Mesenchymal stem cell (in vitro differentiated cells and primary cell): ENCODE data around the gene ARPC2.

Experiments
- DNase-seq: peaks from one replicate; pipeline ENCODE4 v3.0.0-alpha.2; 2013
- H2AFZ ChIP-seq: one replicate; pipeline ENCODE4 v1.6.1; 2013; ENCODE audit warnings: low read depth, mild to moderate bottlenecking, control low read depth, inconsistent platforms, low read length, moderate library complexity
- H2AK5ac ChIP-seq: 2 replicates; pipeline ENCODE4 v1.6.1; 2013; ENCODE audit warnings: low read length, moderate library complexity, mild to moderate bottlenecking, inconsistent platforms; ENCODE audit not compliant: severe bottlenecking
- H2BK120ac ChIP-seq: one replicate; pipeline ENCODE4 v1.6.1; 2013; ENCODE audit warnings: low read depth, mild to moderate bottlenecking, inconsistent platforms, low read length, moderate library complexity
- H2BK12ac ChIP-seq, 2 experiments: one replicate each; pipeline ENCODE4 v1.6.1; 2013; ENCODE audit warnings: inconsistent platforms in 2 of 2, low read length in 2 of 2, mild to moderate bottlenecking in 2 of 2, moderate library complexity in 2 of 2, control low read depth in 1 of 2
- H2BK15ac ChIP-seq: one replicate; pipeline ENCODE4 v1.6.1; 2013; ENCODE audit warnings: mild to moderate bottlenecking, low read depth, inconsistent platforms; ENCODE audit not compliant: poor library complexity, severe bottlenecking
- H2BK5ac ChIP-seq: 2 replicates; pipeline ENCODE4 v1.6.1; 2013; ENCODE audit warnings: low read depth, mild to moderate bottlenecking, low read length, control low read depth, inconsistent platforms; ENCODE audit not compliant: poor library complexity, severe bottlenecking
- H3K14ac ChIP-seq, 2 experiments: one replicate each; pipeline ENCODE4 v1.6.1; 2013; ENCODE audit warnings: inconsistent platforms in 2 of 2, low read length in 2 of 2, control low read depth in 1 of 2, mild to moderate bottlenecking in 1 of 2, moderate library complexity in 1 of 2
- H3K18ac ChIP-seq, 2 experiments: one replicate each; pipeline ENCODE4 v1.6.1; 2013; ENCODE audit warnings: inconsistent platforms in 2 of 2, low read length in 2 of 2, control low read depth in 1 of 2, low read depth in 1 of 2, mild to moderate bottlenecking in 1 of 2
- H3K23ac ChIP-seq, 2 experiments: one replicate each; pipeline ENCODE4 v1.6.1; 2013; ENCODE audit warnings: inconsistent platforms in 2 of 2, low read length in 2 of 2, mild to moderate bottlenecking in 2 of 2, moderate library complexity in 2 of 2, control low read depth in 1 of 2
- H3K27ac ChIP-seq: 2 replicates; pipeline ENCODE4 v1.5.1; 2013; ENCODE audit warnings: mild to moderate bottlenecking, moderate library complexity, low read length, control low read depth, inconsistent platforms; ENCODE audit not compliant: poor library complexity, severe bottlenecking
- H3K27me3 ChIP-seq, 2 experiments: 2 replicates each; pipeline versions ENCODE4 v1.6.1 to v1.7.0; 2013; ENCODE audit warnings: low read length in 2 of 2, mild to moderate bottlenecking in 2 of 2, moderate library complexity in 2 of 2, control low read depth in 1 of 2, inconsistent platforms in 1 of 2; ENCODE audit not compliant: control insufficient read depth in 1 of 2, insufficient read depth in 1 of 2
- H3K36me3 ChIP-seq, 2 experiments: 2 replicates each; pipeline versions ENCODE4 v1.6.1 to v1.7.0; 2013; ENCODE audit warnings: low read length in 2 of 2, control low read depth in 1 of 2, inconsistent platforms in 1 of 2, low read depth in 1 of 2, mild to moderate bottlenecking in 1 of 2; ENCODE audit not compliant: insufficient read depth in 2 of 2, control insufficient read depth in 1 of 2
- H3K4ac ChIP-seq, 2 experiments: one replicate each; pipeline ENCODE4 v1.6.1; 2013; ENCODE audit warnings: inconsistent platforms in 2 of 2, low read length in 2 of 2, mild to moderate bottlenecking in 2 of 2, moderate library complexity in 2 of 2, control low read depth in 1 of 2, low read depth in 1 of 2
- H3K4me1 ChIP-seq: 2 replicates; pipeline ENCODE4 v1.6.1; 2013; ENCODE audit warnings: low read depth, low read length, control low read depth; ENCODE audit not compliant: control insufficient read depth, insufficient read depth
- H3K4me2 ChIP-seq: 2 replicates; pipeline ENCODE4 v1.6.1; 2013; ENCODE audit warnings: low read length, mild to moderate bottlenecking, inconsistent platforms; ENCODE audit not compliant: poor library complexity, severe bottlenecking
- H3K4me3 ChIP-seq, 2 experiments: 2 replicates each; pipeline versions ENCODE4 v1.5.1 to v1.7.0; 2013; ENCODE audit warnings: low read length in 2 of 2, mild to moderate bottlenecking in 2 of 2, control low read depth in 1 of 2, low read depth in 1 of 2; ENCODE audit not compliant: insufficient read depth in 1 of 2
- H3K79me1 ChIP-seq: replicated peaks from 2 replicates; pipeline ENCODE4 v1.6.1; 2013; ENCODE audit warnings: mild to moderate bottlenecking, control low read depth, low read length, inconsistent platforms; ENCODE audit not compliant: poor library complexity, severe bottlenecking
- H3K9ac ChIP-seq: 2 replicates; pipeline ENCODE4 v1.7.0; 2013; ENCODE audit warnings: mild to moderate bottlenecking, low read length, moderate library complexity
- H3K9me3 ChIP-seq: 2 replicates; pipeline ENCODE4 v1.7.0; 2013; ENCODE audit warnings: mild to moderate bottlenecking, low read length; ENCODE audit not compliant: control insufficient read depth
- H4K8ac ChIP-seq: one replicate; pipeline ENCODE4 v1.6.1; 2013; ENCODE audit warnings: inconsistent platforms, mild to moderate bottlenecking, low read length, moderate library complexity
- H4K91ac ChIP-seq: one replicate; pipeline ENCODE4 v1.6.1; 2013; ENCODE audit warnings: mild to moderate bottlenecking, low read length, inconsistent platforms
- WGBS: methylation state at CpG from one replicate; pipeline ENCODE4 v1.1.7; 2013; ENCODE audit warnings: mixed read lengths; 5-methylcytosine and 5-hydroxymethylcytosine counted together

The ARPC2 gene

GRCh38 chr2:218295029-218295428 is 78.0 kb downstream of the ARPC2 start:
- H2AFZ ChIP-seq = no peak overlapping the region
- no peak overlapping the region for H3K4ac ChIP-seq
- DNase-seq = no peak
- no peak overlapping the region for H4K8ac ChIP-seq
- no peak overlapping the region for H4K91ac ChIP-seq
- no peak overlapping the region for H3K27ac ChIP-seq
- H3K18ac ChIP-seq = peak overlapping the region in 1 of 2 experiments; percentile 4
- H3K27me3 ChIP-seq = no peaks in the 10 kb centered on the region
- H3K4me1 ChIP-seq = peaks cover 19% of the 10 kb centered on the region
- H3K9ac ChIP-seq = no peak overlapping the region
- H3K14ac ChIP-seq = no peak overlapping the region
- WGBS = 71% methylated on average over 6 of the region's 7 CpGs
- H2AK5ac ChIP-seq = no peak overlapping the region
- peak overlapping the region in 1 of 2 experiments; percentile 24 for H2BK12ac ChIP-seq
- no peak overlapping the region for H3K4me2 ChIP-seq
- H3K4me3 ChIP-seq = no peak overlapping the region
- H3K79me1 ChIP-seq = peaks cover 6% of the 10 kb centered on the region
- H3K36me3 ChIP-seq = no peaks in the 10 kb centered on the region
- H3K9me3 ChIP-seq = no peaks in the 10 kb centered on the region
- peak overlapping the region; percentile 11 for H2BK120ac ChIP-seq
- no peak overlapping the region for H2BK5ac ChIP-seq
- H2BK15ac ChIP-seq = peak overlapping the region; percentile 60
- H3K23ac ChIP-seq = no peak overlapping the region

GRCh38 chr2:218296200-218296599 is 79.2 kb downstream of the ARPC2 start:
- Histone ChIP-seq H3K27ac (no peak overlapping the region), H3K9me3 (no peaks in the 10 kb centered on the region), H4K91ac (no peak overlapping the region), H3K4me2 (no peak overlapping the region), H3K23ac (no peak overlapping the region), H4K8ac (no peak overlapping the region), H3K14ac (no peak overlapping the region), H3K4me1 (peaks cover 10% of the 10 kb centered on the region), H3K18ac (no peak overlapping the region), H3K79me1 (peaks cover 3% of the 10 kb centered on the region), H3K36me3 (no peaks in the 10 kb centered on the region), H2AFZ (no peak overlapping the region), H3K9ac (no peak overlapping the region), H3K4me3 (no peak overlapping the region), H3K27me3 (no peaks in the 10 kb centered on the region), H3K4ac (no peak overlapping the region), H2BK120ac (no peak overlapping the region), H2BK12ac (no peak overlapping the region), H2BK5ac (no peak overlapping the region), H2AK5ac (no peak overlapping the region), H2BK15ac (no peak overlapping the region)
- no peak for DNase-seq
- 100% methylated on average over 1 of the region's 1 CpG for WGBS

- Histone ChIP-seq H3K27me3 (no peaks in the 10 kb centered on the region), H3K4me1 (peaks cover 6% of the 10 kb centered on the region), H2AFZ (no peak overlapping the region), H3K79me1 (no peaks in the 10 kb centered on the region), H3K18ac (peak overlapping the region in 1 of 2 experiments; percentile 72), H3K4me2 (no peak overlapping the region), H4K91ac (peak overlapping the region; percentile 8), H3K23ac (no peak overlapping the region), H3K9me3 (no peaks in the 10 kb centered on the region), H2AK5ac (no peak overlapping the region), H3K4ac (peak overlapping the region in 1 of 2 experiments; percentile 38), H3K14ac (no peak overlapping the region), H3K36me3 (no peaks in the 10 kb centered on the region), H3K9ac (no peak overlapping the region), H2BK120ac (no peak overlapping the region), H3K4me3 (no peak overlapping the region), H4K8ac (no peak overlapping the region), H2BK15ac (no peak overlapping the region), H3K27ac (no peak overlapping the region), H2BK5ac (no peak overlapping the region), H2BK12ac (peak overlapping the region in 1 of 2 experiments; percentile 21)
- DNase-seq = no peak
- 95% methylated on average over 7 of the region's 7 CpGs for WGBS
Measured at GRCh38 chr2:218296847-218297246, 79.9 kb downstream of the ARPC2 start.

GRCh38 chr2:218298314-218298875 is 81.4 kb downstream of the ARPC2 start:
- WGBS = 80% methylated on average over 6 of the region's 6 CpGs
- Histone ChIP-seq H3K79me1 (no peaks in the 10 kb centered on the region), H2BK15ac (no peak overlapping the region), H4K8ac (no peak overlapping the region), H3K4me1 (peaks cover 4% of the 10 kb centered on the region), H3K23ac (no peak overlapping the region), H3K36me3 (no peaks in the 10 kb centered on the region), H2BK12ac (peak overlapping the region; percentile 16 to 57), H3K9ac (no peak overlapping the region), H3K18ac (peak overlapping the region; percentile 52 to 84), H3K4ac (no peak overlapping the region), H4K91ac (no peak overlapping the region), H3K27me3 (no peaks in the 10 kb centered on the region), H2AFZ (no peak overlapping the region), H3K4me3 (no peak overlapping the region), H2BK120ac (peak overlapping the region; percentile 24), H3K4me2 (no peak overlapping the region), H3K27ac (no peak overlapping the region), H3K9me3 (no peaks in the 10 kb centered on the region), H2AK5ac (no peak overlapping the region), H3K14ac (no peak overlapping the region), H2BK5ac (no peak overlapping the region)
- no peak for DNase-seq
